ENCODE results near the gene GRXCR2.

DNA sequence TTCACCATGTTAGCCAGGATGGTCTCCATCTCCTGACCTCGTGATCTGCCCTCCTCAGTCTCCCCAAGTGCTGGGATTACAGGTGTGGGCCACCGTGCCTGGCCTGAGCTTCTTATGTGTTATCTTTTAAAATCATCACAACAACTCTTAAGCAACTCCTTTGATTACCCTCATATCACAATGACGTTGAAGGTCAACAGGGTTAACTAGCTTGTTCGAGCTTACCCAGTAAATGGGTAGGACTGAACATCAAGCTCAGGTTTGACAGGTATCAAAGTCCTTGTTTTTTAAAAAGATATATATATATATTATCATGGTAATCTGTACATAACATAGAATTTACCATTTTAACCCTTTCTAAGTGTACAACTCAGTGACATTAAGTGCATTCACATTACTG lies 3.1 kb downstream of the GRXCR2 start:
- TF ChIP-seq ZNF274 (IDR thresholded peaks at IDR 0.05; ENCODE audit: low read depth, low read length) (no peak), YY1 (IDR thresholded peaks at IDR 0.05; ENCODE audit: insufficient read depth, insufficient read length) (no peak), SUZ12 (IDR thresholded peaks at IDR 0.05; ENCODE audit: extremely low read depth, insufficient read depth, insufficient read length) (no peak)

All from NT2/D1 (cell line).